Cerebellar cortex (tissue), 1 donor: ENCODE measurements around the gene FAM13A.

Source experiments
- DNase-seq: peaks from one replicate; pipeline ENCODE4 v3.0.0-alpha.2; 2015; ENCODE audit warnings: low spot score

FAM13A gene

GRCh38 chr4:88719381-88719780 lies 337.6 kb downstream of the FAM13A start:
- DNase-seq = no peak

GRCh38 chr4:88718098-88718497 lies 338.9 kb downstream of the FAM13A start:
- no peak for DNase-seq

DNA sequence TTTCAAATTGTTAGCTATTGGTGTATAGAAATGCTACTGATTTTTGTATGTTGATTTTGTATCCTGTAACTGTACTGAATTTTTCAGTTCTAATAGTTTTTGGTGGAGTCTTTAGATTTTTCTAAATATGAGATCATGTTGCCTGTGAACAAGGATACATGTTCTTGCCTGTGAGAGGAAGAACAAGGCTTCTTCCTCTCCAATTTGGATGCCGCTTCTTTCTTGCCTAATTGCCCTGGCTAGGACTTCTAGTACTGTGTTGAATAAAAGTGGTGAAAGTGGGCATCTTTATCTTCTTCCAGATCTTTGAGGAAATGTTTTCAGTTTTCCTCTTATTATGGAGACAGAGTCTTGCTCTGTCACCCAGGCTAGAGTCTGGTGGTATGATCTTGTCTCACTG lies 343.2 kb downstream of the FAM13A start:
- DNase-seq = peak; percentile 5

DNA sequence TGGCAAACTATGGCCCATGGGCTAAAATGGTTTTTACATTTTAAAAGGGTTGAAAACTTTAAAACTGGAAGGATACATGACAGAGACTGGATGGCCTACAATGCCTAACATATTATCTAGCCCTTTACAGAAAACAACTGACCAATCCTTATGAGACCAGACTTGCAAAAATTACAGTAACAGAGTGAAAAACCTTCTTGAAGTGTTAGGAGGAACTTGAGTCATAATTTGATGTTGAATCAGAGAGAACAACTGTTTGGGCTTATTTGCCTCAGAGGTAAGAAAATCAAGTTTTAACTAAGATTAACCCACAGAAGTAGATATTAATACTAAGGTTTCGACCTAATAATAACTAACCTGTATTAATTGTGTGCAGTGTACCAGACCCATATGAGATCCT lies 347.0 kb downstream of the FAM13A start:
- DNase-seq = no peak

DNA sequence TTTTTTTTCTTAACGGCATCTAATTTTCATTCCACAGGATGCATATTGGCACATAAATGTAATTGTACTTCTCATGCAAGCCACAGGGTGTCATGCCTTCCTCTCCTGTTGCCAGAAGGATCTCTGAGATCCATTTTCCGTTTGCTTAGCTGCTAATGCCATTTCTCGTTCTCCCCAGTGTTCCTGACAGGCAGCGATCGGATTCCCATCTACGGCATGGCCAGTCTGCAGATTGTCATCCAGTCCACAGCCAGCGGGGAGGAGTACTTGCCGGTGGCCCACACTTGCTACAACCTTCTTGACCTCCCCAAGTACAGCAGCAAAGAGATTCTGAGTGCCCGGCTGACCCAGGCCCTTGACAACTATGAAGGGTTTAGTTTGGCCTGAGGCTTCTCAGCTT lies 350.4 kb downstream of the FAM13A start:
- DNase-seq = peak; percentile 90

DNA sequence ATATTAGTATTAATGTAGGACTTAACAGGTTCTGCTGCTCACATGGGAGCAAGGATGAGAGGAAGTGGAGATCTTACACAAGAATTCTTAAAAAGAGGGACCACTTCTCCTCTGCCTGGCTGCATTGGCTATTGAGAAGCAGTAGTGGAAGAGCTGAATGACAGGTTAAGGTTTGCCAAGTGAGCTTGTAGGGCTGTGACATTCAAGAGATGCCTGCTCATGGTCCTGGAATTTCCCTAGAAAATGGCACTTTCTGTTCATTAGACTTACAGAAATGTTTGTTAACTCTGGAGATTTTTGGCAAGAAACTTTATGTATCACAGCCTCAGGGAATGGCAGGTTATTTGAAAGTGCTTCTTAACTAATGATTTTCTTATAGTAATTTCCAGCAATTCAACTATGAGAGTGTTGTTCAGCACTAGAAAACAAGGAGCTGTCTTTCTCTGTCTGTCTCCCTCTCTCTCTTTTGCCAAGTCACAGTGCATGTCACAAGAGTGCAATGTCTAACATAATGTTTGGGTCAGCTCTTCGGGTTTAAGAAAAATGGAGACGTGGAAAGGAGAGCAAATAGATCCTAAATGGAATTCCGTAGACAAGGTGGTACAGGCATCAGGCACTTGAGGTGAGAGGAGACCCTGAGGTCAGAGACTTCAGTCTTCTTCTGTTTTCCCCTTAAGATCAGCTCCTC lies 351.0 kb downstream of the FAM13A start:
- DNase-seq = no peak

DNA sequence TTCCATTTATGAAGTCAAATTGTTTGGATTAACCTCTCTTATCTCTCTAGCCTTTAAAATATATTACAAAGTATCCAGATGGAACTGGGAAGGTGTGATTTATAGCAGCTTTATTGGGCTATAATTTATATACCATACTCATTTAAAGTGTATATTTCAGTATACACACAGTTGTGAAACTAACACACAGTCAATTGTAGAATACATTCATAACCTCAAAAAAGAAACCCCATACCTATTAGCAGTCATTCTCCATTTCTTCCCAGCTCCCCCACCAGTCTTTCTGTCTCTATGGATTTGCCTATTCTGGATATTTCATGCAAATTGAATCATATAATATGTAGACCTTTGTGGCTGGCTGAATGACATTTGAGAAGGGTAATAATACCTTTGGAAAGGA lies 351.8 kb downstream of the FAM13A start:
- DNase-seq = no peak

DNA sequence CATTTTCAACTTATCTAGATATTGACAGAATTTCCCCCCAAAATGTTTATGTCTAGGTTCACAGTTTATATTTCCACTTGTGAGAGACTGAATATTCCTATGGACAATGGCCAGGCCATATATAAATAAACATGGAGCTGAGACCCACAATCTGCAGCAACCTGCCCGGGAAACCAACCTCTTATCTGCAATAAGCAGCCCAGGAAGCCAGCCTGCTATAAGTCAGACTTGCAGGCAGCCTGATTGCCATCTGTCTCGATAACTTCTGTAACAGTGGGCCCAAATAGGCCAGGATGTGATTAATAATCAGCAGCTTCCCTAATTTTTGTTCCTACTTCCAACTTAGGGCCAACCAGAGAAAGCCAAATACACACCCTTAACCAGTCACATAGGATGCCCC lies 354.2 kb downstream of the FAM13A start:
- DNase-seq = no peak

GRCh38 chr4:88698519-88698918 lies 358.5 kb downstream of the FAM13A start:
- DNase-seq = no peak

DNA sequence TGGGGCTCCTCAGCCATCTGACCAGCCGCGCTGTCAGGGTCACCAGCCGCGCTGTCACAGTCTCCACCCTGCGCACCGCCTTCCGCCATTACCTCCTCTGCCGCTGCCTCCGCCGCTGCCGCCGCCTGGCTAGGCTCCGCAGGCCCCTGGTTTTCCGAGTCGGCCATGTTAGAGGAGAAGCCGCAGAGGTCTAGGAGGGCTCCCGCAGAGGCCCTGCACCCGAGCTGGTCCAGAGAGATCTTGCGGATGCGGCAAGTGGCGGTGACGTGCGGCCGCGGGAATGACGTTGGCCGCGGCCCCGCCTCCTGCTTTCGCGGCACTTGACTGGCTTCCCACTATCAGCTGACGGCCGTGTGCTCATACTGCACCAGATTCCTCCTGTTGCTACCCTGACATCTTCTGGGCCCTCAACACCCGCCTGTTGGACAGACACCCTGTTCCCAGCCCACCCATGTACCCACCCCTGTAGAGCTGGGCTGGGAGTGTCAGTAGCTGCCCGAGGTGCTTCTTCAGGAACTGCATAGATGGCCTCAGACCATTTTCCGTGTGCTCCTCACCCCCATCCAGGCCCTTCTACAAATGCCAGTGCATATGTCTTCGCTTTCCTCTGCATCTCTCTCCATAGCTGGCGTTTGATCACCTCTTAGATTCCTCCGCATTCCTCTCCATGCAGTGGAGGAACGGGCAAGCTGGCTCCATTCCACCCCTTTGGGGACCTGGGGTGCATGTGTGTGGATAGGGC lies 359.2 kb downstream of the FAM13A start, which contains the start of gene NAP1L5:
Gene NAP1L5, minus strand, starts transcription at position 242 of the 742 bp plus-strand sequence. Its CDS starts 75 bp downstream, at position 167.
- DNase-seq = peak; percentile 78

- DNase-seq = peak; percentile 45
These were observed 359.8 kb downstream of the FAM13A start for GRCh38 chr4:88697141-88697540.

DNA sequence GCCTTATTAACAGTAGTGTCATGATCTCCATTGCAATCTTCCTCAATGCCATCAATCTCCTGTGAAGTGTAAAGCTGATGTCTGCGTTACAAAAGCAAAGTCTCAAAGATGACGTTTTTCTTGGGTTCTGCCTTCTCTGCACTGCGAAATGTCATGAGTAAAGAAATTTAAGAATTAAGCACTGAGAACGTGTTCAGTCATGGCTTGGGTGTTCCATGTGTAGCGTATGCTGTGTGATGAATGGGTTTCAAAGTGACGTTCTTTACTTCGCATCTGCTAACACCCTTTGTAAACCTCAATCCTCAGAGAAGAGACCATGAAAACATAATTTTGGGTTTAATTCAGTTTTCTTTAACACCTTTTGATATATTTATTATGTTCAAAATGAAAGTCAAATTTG lies 360.4 kb downstream of the FAM13A start:
- peak; percentile 39 for DNase-seq

DNA sequence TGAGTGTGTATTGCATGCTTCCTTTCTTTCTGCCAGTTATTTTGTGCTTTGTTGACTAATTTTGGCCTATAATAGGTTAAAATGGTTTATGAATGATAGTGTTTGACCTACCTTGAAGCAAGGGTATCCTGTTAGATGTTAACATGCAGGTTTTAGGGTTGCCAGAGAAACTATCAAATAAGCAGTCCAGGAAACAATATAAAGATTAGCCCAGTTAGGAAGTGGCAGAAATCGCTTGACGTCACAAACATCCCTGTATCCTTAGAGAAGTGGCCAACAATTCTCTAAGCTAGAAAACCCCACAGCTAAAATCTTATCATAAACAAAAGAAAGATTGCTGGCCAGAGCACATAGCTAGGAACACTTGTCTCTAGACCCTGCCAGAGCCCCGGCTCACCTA lies 363.2 kb downstream of the FAM13A start:
- DNase-seq = peak; percentile 46

- DNase-seq = no peak
These were observed 366.6 kb downstream of the FAM13A start for GRCh38 chr4:88690355-88690754.

DNA sequence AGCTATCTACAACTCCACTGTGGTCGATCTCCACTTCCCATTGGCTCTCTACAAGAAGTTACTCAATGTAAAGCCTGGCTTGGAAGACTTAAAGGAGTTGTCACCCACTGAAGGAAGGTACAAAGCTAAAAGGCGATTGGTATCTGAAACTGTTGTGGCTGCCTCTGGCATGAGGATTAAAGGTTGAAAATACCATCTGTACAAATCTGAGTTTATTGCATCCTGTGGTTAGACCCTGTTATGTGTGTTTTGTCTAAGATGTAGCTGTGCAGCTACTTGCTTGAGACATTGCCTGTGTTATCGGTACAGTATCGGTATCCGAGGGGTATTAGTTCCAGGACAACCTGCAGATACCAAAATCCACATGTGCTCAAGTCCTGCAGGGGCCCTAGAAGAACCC lies 375.8 kb downstream of the FAM13A start:
- DNase-seq = no peak
